GM19467 (cell line): Measurements from ENCODE around the gene OR56B4.
"Not testable (repeated sequence)": the region's sequence is repeated elsewhere in the genome, so short reads cannot be mapped to it uniquely, and the experiment has no call there.

Experiments
- ATAC-seq: cut with Tn5 transposase; IDR thresholded peaks from one replicate; pipeline ENCODE4 v1.9.1; 2021; ENCODE audit warnings: mild to moderate bottlenecking, moderate library complexity; ENCODE audit not compliant: unreplicated experiment

OR56B4 gene

DNA sequence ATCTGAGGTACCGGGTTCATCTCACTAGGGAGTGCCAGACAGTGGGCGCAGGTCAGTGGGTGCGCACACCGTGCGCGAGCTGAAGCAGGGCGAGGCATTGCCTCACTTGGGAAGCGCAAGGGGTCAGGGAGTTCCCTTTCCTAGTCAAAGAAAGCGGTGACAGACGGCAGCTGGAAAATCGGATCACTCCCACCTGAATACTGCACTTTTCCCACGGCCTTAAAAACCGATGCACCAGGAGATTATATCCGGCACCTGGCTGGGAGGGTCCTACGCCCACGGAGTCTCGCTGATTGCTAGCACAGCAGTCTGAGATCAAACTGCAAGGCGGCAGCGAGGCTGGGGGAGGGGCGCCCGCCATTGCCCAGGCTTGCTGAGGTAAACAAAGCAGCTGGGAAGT is 36.3 kb downstream of the OR56B4 start:
- not testable (repeated sequence) for ATAC-seq

GRCh38 chr11:6151117-6151516 is 43.6 kb downstream of the OR56B4 start:
- ATAC-seq, result no peak

DNA sequence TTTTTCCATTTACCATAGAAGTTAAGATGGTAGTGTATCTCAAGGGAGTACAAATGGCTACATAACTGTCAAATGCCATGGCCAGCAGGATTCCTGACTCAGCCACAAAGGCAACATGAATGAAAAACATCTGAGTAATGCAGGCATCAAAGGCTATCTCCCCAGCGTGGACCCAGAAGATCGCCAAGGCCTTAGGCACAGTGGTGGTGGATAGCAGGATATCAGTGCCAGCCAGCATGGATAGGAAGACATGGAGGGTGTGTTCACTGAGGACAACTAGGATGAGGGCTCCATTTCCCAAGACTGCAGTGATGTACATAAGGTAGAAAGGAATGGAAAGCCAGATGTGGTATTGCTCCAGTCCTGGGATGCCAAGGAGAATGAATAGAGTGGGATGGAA is 44.6 kb downstream of the OR56B4 start:
- ATAC-seq, result no peak

DNA sequence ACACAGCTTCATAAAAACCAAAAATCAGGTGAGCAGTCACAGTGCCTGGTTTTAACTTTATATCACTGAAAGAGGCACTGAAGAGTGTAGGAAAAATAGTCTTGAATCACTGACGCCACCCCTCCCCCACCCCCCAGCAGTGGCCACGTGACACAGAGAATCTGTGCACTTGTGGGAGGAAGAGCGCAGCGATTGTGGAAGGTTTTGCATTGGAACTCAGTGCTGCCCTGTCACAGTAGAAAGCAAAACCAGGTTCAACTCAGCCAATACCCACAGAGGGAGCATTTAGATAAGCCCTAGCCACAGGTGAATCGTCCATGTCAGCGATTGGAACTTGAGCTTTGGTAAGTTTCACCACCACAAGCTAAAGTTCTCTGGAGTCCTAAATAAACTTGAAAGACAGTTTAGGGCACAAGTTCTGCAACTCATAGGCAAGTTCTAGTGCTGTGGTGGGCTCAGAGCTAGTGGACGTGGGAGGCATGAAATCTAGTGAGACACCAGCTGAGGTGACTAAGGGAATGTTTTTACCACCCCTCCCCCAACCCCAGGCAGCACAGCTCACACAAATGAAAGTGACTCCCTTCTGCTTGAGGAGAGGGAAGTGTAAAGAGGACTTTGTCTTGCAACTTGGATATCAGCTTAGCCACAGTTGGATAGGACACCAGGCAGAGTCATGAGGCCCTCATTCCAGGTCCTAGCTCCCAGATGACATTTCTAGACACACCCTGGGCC is 49.3 kb downstream of the OR56B4 start:
- ATAC-seq, result no peak
